Measurements from ENCODE around the gene TBXAS1. TPM values are rescaled to one million over a fixed set of nuclear protein-coding genes. Genes with fewer than 3 reads are reported as not detected.

TBXAS1 gene
- total RNA-seq, 5 donors from 2014 or later (not counting 1 experiment from before 2014, with no cell fraction given), result 5.2 to 14.2 (median 7.3) TPM

- H3K36me3 Mint-ChIP-seq, result peaks cover 9% of the 10 kb centered on the region
- H3K27ac Mint-ChIP-seq, result no peak overlapping the region
- no peak for ATAC-seq (replicated peaks in 1 of 4)
- no peak for DNase-seq
- ChIA-PET POLR2A (interaction anchor here in 1 of 2 donors (0.5 kb wide), 1 partner anchor 378 kb away, joined by 8 read pairs; no protein-coding TSS in a partner anchor), CTCF (interaction anchor here in 1 of 2 donors (0.9 kb wide), 1 partner anchor 13 kb away, joined by 3 read pairs; no protein-coding TSS in a partner anchor)
- no peak overlapping the region for H3K4me3 Mint-ChIP-seq
- no peak overlapping the region for H3K27ac ChIP-seq (ENCODE audit: low read length)
- no peaks in the 10 kb centered on the region for H3K9me3 ChIP-seq
- H3K36me3 ChIP-seq (ENCODE audit: control insufficient read depth in 2 of 2, extremely low read depth in 1 of 2, insufficient read depth in 1 of 2, low read length in 1 of 2), result no peaks in the 10 kb centered on the region
- H3K9me3 Mint-ChIP-seq, result no peaks in the 10 kb centered on the region
- 96% methylated on average over 4 of the region's 10 CpGs for WGBS (ENCODE audit: insufficient coverage)
- H3K4me1 ChIP-seq (ENCODE audit: control insufficient read depth in 1 of 2, extremely low read depth in 1 of 2, insufficient read depth in 2 of 2, low read length in 2 of 2), result peaks cover 0 to 7% of the 10 kb centered on the region in 2 experiments
- peaks cover 0 to 17% (median 17%) of the 10 kb centered on the region in 3 donors for H3K4me1 Mint-ChIP-seq
- H3K27me3 Mint-ChIP-seq, result peaks cover 0 to 2% of the 10 kb centered on the region in 2 donors
- peaks cover 0 to 4% of the 10 kb centered on the region in 2 experiments for H3K27me3 ChIP-seq (replicated peaks in 1 of 2; ENCODE audit: control insufficient read depth in 2 of 2, extremely low read depth in 1 of 2, insufficient read depth in 2 of 2, low read length in 1 of 2)
- H3K4me3 ChIP-seq (ENCODE audit: control insufficient read depth in 1 of 2, extremely low read depth in 1 of 2, low read length in 1 of 2), result no peak overlapping the region
Measured at GRCh38 chr7:139915268-139915863, 86.3 kb downstream of the TBXAS1 start.

DNA sequence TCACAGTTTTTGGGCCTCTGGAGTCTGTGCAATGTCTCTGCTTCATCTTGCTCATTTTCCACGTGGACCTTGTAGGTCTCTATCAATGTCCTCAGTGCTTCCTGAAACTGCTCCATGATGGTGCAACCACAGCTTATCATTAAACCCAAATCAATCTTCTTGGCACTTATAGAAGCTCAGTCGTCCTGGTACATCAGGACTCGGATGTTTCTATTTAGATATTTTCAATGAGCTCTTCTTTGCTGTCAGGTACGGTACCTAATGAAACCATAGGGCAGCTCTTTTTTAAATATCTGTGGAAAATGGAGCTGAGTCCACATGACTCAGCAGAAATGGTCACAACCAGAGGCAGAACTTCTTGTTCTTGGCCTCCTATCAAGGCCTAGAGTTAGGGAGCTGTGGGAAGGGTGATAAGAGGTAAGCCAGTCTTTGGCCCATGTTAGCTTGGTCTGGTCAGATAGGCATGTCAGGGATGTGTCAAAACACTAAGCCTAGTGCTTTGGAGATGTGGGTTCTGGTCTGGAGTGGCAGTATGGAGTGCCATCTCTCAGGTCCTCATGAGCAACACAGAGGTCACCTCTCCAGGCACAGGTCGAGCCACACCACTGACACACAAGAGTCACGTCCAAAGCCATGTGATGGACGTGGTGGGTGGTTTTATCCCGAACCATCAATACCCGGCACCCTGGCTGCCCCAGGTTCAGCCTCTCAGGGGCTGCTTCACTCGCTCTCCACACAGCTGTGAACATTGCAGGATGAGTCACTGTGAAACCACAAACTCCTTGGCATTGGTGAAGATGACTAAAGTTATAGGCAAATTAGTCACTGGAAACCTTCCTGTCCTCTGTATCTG lies 87.0 kb downstream of the TBXAS1 start:
- CTCF ChIA-PET, result interaction anchor here in 1 of 2 donors (0.6 to 0.9 kb wide), 2 partner anchors 12 to 1913 kb away, joined by 3 to 4 read pairs; no protein-coding TSS in a partner anchor
- peaks cover 0 to 2% of the 10 kb centered on the region in 2 donors for H3K27me3 Mint-ChIP-seq
- peaks cover 0 to 17% (median 17%) of the 10 kb centered on the region in 3 donors for H3K4me1 Mint-ChIP-seq
- POLR2A ChIA-PET, result interaction anchor here (0.5 to 0.6 kb wide), 2 partner anchors 292 to 311 kb away, joined by 3 read pairs; no protein-coding TSS in a partner anchor
- no peaks in the 10 kb centered on the region for H3K9me3 Mint-ChIP-seq
- 68% methylated on average over 4 of the region's 10 CpGs for WGBS (ENCODE audit: insufficient coverage)
- H3K36me3 Mint-ChIP-seq, result peaks cover 15% of the 10 kb centered on the region
- H3K9me3 ChIP-seq, result no peaks in the 10 kb centered on the region
- ATAC-seq (replicated peaks in 1 of 4) (peak; percentile 50 to 99 (median 90)), DNase-seq (peak in 17 of 35 experiments; percentile 1 to 47 (median 14))
- H3K4me3 Mint-ChIP-seq, result no peak overlapping the region
- peaks cover 0 to 4% of the 10 kb centered on the region in 2 experiments for H3K27me3 ChIP-seq (replicated peaks in 1 of 2; ENCODE audit: control insufficient read depth in 2 of 2, extremely low read depth in 1 of 2, insufficient read depth in 2 of 2, low read length in 1 of 2)
- H3K4me3 ChIP-seq (ENCODE audit: control insufficient read depth in 1 of 2, extremely low read depth in 1 of 2, low read length in 1 of 2), result no peak overlapping the region
- H3K4me1 ChIP-seq (ENCODE audit: control insufficient read depth in 1 of 2, extremely low read depth in 1 of 2, insufficient read depth in 2 of 2, low read length in 2 of 2), result peaks cover 0 to 7% of the 10 kb centered on the region in 2 experiments
- H3K36me3 ChIP-seq (ENCODE audit: control insufficient read depth in 2 of 2, extremely low read depth in 1 of 2, insufficient read depth in 1 of 2, low read length in 1 of 2), result no peaks in the 10 kb centered on the region
- H3K27ac Mint-ChIP-seq, result peak overlapping the region; percentile 2 to 40
- H3K27ac ChIP-seq (ENCODE audit: low read length), result no peak overlapping the region

DNA sequence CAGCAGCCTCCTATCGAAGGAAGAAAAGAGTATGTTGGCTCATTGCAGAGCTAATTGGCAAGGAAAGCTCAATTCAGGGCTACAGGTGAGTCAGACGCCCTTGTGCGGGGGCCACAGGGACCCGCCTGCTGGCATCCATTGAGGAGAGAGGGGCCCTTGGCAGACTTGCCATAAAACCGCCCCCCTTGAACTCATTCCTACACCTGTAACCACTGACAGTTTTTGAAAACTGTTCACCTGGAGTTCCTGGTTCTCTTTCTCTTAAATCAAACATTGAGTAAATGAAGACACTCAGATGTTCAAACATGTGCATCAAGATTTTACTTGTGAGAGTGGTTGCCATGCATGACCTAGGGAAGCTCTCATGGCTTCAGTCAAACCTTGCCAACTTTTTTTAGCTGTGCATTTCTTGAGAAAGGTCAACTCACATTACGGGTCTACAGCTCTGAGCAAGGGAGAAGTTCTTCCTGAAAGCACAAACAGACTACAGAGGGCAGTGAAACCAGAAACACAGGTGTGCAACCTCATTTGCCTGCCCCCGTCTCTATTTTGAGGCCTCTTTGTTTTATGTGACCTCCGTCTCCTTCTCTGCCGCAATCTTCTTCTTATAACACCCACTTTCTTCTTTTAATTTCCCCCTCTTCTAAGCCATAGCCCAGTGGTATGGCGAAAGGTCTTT lies 87.8 kb downstream of the TBXAS1 start:
- Histone ChIP-seq H3K4me3 (ENCODE audit: control insufficient read depth in 1 of 2, extremely low read depth in 1 of 2, low read length in 1 of 2) (no peak overlapping the region), H3K27ac (ENCODE audit: low read length) (no peak overlapping the region), H3K9me3 (no peaks in the 10 kb centered on the region), H3K27me3 (replicated peaks in 1 of 2; ENCODE audit: control insufficient read depth in 2 of 2, extremely low read depth in 1 of 2, insufficient read depth in 2 of 2, low read length in 1 of 2) (peaks cover 0 to 4% of the 10 kb centered on the region in 2 experiments), H3K4me1 (ENCODE audit: control insufficient read depth in 1 of 2, extremely low read depth in 1 of 2, insufficient read depth in 2 of 2, low read length in 2 of 2) (peaks cover 0 to 7% of the 10 kb centered on the region in 2 experiments), H3K36me3 (ENCODE audit: control insufficient read depth in 2 of 2, extremely low read depth in 1 of 2, insufficient read depth in 1 of 2, low read length in 1 of 2) (no peaks in the 10 kb centered on the region)
- H3K4me3 Mint-ChIP-seq, result no peak overlapping the region
- peaks cover 0 to 2% of the 10 kb centered on the region in 2 donors for H3K27me3 Mint-ChIP-seq
- 47% methylated on average over 5 of the region's 10 CpGs for WGBS (ENCODE audit: insufficient coverage)
- ChIA-PET POLR2A (interaction anchor here in 1 of 2 donors (0.6 kb wide), 1 partner anchor 292 kb away, joined by 3 read pairs; no protein-coding TSS in a partner anchor), CTCF (interaction anchor here in 1 of 2 donors (0.6 kb wide), 1 partner anchor 1914 kb away, joined by 4 read pairs; no protein-coding TSS in a partner anchor)
- H3K9me3 Mint-ChIP-seq, result no peaks in the 10 kb centered on the region
- DNase-seq (peak in 2 of 35 experiments; percentile 11 to 21), ATAC-seq (replicated peaks in 1 of 4) (peak in 1 of 4 experiments; percentile 12)
- H3K27ac Mint-ChIP-seq, result peak overlapping the region; percentile 40 to 70
- peaks cover 0 to 17% (median 17%) of the 10 kb centered on the region in 3 donors for H3K4me1 Mint-ChIP-seq
- H3K36me3 Mint-ChIP-seq, result peaks cover 13% of the 10 kb centered on the region

- no peak overlapping the region for H3K27ac Mint-ChIP-seq
Measured at GRCh38 chr7:139917851-139918250, 88.8 kb downstream of the TBXAS1 start.

DNA sequence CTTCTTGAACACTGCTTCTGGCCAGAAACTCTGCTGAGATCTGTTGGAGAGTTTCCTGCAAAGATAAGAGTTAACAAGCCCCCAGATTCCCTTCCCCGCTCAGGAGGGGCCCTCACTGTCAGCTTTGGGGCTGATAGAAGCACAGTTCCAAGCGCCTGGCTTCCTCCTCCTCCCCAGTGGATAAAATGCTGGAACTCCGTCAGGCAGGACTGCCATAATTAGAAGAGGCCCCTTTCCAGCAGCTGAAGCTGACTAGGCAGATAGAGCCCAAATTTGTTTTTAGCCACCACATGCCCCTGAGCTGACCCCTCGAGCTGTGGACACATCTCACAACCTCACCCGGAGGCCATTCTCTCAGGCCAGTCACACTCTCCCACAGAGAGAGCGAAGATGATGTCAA lies 89.4 kb downstream of the TBXAS1 start:
- Histone ChIP-seq H3K36me3 (ENCODE audit: control insufficient read depth in 2 of 2, extremely low read depth in 1 of 2, insufficient read depth in 1 of 2, low read length in 1 of 2) (no peaks in the 10 kb centered on the region), H3K9me3 (no peaks in the 10 kb centered on the region), H3K27ac (ENCODE audit: low read length) (no peak overlapping the region), H3K4me3 (ENCODE audit: control insufficient read depth in 1 of 2, extremely low read depth in 1 of 2, low read length in 1 of 2) (no peak overlapping the region), H3K4me1 (ENCODE audit: control insufficient read depth in 1 of 2, extremely low read depth in 1 of 2, insufficient read depth in 2 of 2, low read length in 2 of 2) (peaks cover 0 to 7% of the 10 kb centered on the region in 2 experiments), H3K27me3 (replicated peaks in 1 of 2; ENCODE audit: control insufficient read depth in 2 of 2, extremely low read depth in 1 of 2, insufficient read depth in 2 of 2, low read length in 1 of 2) (peaks cover 0 to 4% of the 10 kb centered on the region in 2 experiments)
- CTCF ChIA-PET, result no interaction called here
- Mint-ChIP-seq H3K27ac (no peak overlapping the region), H3K4me3 (no peak overlapping the region), H3K27me3 (peaks cover 0 to 2% of the 10 kb centered on the region in 2 donors), H3K36me3 (peaks cover 9% of the 10 kb centered on the region), H3K4me1 (peaks cover 0 to 17% (median 17%) of the 10 kb centered on the region in 3 donors), H3K9me3 (no peaks in the 10 kb centered on the region)
- ATAC-seq (replicated peaks in 1 of 4) (no peak), DNase-seq (no peak)
- POLR2A ChIA-PET, result no interaction called here
- WGBS (ENCODE audit: insufficient coverage), result 80% methylated on average over 3 of the region's 6 CpGs

More at GRCh38 chr7:139917851-139918250, 88.8 kb downstream of the TBXAS1 start:
- WGBS (ENCODE audit: insufficient coverage), result no CpG with 5 or more reads among the region's 2 CpGs
- CTCF ChIA-PET, result no interaction called here
- DNase-seq (no peak), ATAC-seq (replicated peaks in 1 of 4) (no peak)
- Mint-ChIP-seq H3K36me3 (peaks cover 9% of the 10 kb centered on the region), H3K4me3 (no peak overlapping the region), H3K4me1 (peaks cover 0 to 17% (median 17%) of the 10 kb centered on the region in 3 donors), H3K27me3 (peaks cover 0 to 2% of the 10 kb centered on the region in 2 donors), H3K9me3 (no peaks in the 10 kb centered on the region)
- H3K4me3 ChIP-seq (ENCODE audit: control insufficient read depth in 1 of 2, extremely low read depth in 1 of 2, low read length in 1 of 2), result no peak overlapping the region
- H3K4me1 ChIP-seq (ENCODE audit: control insufficient read depth in 1 of 2, extremely low read depth in 1 of 2, insufficient read depth in 2 of 2, low read length in 2 of 2), result peaks cover 0 to 7% of the 10 kb centered on the region in 2 experiments
- H3K27me3 ChIP-seq (replicated peaks in 1 of 2; ENCODE audit: control insufficient read depth in 2 of 2, extremely low read depth in 1 of 2, insufficient read depth in 2 of 2, low read length in 1 of 2), result peaks cover 0 to 4% of the 10 kb centered on the region in 2 experiments
- POLR2A ChIA-PET, result no interaction called here
- no peaks in the 10 kb centered on the region for H3K36me3 ChIP-seq (ENCODE audit: control insufficient read depth in 2 of 2, extremely low read depth in 1 of 2, insufficient read depth in 1 of 2, low read length in 1 of 2)
- no peak overlapping the region for H3K27ac ChIP-seq (ENCODE audit: low read length)
- H3K9me3 ChIP-seq, result no peaks in the 10 kb centered on the region

All from T-cell (primary cell).